NCI-H1694 (cell line): ENCODE data around the gene PSMA7.
"Not testable (repeated sequence)": the region's sequence is repeated elsewhere in the genome, so short reads cannot be mapped to it uniquely, and the experiment has no call there.

ENCODE experiments used
- DNase-seq: peaks from one replicate; lab custom pipeline; 2025; lab: John Stamatoyannopoulos, UW

Gene PSMA7

GRCh38 chr20:62119115-62119514, 24.1 kb downstream of the PSMA7 start:
- DNase-seq, result no peak

DNA sequence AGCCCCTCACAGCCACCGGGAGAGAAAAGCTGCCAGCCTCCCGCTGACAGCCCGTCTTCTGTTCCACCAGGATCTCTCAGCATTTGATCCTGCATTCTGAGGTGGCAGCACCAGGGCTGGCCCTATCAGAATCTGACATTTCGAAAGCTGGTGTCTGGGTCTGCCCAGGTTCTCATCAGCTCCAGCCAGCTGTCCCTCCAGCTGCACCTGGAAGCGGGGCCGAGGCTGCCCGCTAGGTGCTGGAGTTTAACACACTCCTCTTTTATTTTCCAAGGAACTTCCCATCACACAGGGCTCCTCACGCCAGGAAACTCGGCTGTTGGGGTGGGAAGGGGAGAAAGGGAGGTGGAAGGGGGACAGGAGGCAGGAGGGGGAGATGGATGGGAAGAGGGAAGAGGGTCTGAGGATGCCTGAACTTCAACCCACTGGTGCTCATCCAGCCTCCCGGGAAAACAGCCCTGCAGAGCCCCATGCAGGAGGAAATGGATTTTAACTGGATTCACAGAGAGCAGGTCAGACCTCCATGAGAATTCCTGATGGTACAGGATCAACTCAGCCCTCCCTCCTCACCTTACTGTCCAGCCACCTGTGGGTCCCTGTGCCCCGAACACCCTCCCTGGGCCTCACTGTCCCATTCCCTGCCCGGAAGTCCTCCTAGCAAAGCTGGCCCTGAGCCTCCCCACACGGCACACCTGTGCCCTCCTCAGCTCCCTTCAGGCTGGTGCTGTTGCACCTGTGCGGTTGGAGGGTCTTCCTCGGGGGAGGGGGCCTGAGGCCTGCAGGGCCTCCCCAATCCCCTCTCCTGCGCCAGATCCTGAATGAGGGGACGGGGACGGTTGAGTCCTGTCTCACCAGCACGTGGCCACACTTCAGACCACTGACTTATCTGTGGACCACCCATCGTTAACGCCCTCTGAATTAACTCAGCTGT, 24.8 kb downstream of the PSMA7 start:
- DNase-seq, result no peak

- no peak for DNase-seq
These were observed 25.5 kb downstream of the PSMA7 start for GRCh38 chr20:62117658-62118057.

- DNase-seq, result no peak
These were observed 25.9 kb downstream of the PSMA7 start for GRCh38 chr20:62117362-62117646.

DNA sequence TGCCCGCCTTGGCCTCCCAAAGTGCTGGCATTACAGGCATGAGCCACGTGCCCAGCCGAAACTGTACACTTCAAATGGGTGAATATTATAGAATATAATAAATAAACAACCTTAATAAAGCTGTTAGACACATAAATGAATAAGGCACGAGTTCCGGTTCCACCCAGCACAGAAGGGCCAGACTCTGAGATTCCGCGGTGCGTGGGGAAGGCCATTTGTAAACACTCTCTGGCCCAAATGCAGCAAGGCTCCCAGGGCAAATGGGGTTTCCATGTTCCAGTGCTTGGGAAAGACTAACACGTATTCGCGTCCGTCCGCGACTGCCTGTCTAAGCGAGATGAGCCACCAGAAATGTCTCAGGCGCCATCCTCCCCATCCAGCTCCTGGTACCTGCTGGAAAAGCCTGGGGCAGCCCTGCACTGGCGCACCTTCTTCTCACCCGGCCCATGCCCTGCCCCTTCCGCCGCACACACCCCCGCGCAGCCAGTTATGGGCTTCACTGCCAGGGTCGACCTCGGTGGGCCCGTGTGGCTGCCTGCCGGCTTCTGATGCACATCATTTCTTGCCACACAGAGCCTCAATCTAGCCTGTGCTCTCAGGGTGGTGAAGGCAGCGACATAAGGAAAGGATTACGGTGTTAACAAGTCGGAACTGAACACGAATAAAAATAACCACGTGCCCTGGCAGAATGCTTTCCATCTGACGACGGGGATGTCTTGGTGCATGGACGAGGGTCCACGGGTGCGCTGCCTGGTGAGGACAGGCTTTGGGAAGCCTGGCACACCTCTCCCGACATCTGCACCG, 26.4 kb downstream of the PSMA7 start:
- no peak for DNase-seq

GRCh38 chr20:62115800-62116407, 27.3 kb downstream of the PSMA7 start:
- DNase-seq, result not testable (repeated sequence)

- DNase-seq, result no peak
These were observed 28.3 kb downstream of the PSMA7 start for GRCh38 chr20:62114894-62115293.

DNA sequence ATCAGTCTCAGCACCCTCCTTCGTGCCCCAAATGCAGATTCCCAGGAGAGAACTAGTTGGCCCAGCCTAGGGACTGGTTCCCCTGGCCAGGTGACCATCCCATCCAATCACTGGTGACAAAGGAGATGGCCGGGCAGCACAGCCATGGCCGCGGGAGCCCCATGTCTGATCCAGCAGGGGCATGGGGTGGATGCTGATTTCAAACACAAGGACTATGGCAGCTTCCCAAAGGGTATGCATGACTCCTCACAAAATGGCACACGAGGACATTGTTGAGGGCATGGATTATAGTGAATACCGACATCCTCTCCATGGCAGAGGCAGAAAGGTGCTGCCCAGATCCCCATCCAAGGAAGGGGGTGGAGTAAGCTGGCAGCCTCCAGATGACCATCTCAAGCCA, 30.8 kb downstream of the PSMA7 start:
- DNase-seq, result no peak

DNA sequence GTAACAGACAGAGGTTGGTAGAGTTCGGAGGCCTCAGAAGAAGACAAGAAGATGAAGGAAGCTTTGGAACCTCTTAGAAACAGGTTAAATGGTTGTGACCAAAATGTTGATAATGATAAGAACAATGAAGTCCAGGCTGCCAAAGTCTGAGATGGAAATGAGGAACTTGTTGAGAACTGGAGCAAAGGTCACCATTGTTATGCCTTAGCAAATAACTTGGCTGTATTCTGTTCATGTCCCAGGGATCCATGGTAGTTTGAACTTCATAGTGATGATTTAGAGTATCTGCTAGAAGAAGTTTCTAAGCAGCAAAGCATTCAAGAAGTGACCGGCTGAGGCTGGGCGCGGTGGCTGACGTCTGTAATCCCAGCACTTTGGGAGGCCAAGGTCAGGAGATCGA, 32.0 kb downstream of the PSMA7 start:
- no peak for DNase-seq

DNA sequence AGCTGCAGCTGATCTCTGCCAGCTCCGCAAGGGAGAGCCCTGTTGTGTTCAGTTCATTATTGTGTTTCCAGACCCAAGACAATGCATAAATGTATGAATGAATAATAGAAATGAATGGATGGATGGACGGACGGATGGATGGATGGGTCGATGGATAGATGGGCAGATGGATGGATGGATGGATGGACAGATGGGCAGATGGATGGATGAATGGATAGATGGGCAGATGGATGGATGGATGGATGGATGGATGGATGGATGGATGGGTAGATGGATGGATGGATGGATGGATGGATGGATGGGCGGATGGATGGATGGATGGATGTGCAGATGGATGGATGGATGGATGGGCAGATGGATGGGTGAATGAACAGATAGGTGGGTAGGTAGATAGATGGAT, 37.6 kb downstream of the PSMA7 start:
- DNase-seq, result no peak

- DNase-seq, result no peak
These were observed 38.3 kb downstream of the PSMA7 start for GRCh38 chr20:62104791-62105345.

GRCh38 chr20:62104234-62104789, 38.9 kb downstream of the PSMA7 start:
- no peak for DNase-seq

- no peak for DNase-seq
These were observed 39.5 kb downstream of the PSMA7 start for GRCh38 chr20:62103508-62104233.

DNA sequence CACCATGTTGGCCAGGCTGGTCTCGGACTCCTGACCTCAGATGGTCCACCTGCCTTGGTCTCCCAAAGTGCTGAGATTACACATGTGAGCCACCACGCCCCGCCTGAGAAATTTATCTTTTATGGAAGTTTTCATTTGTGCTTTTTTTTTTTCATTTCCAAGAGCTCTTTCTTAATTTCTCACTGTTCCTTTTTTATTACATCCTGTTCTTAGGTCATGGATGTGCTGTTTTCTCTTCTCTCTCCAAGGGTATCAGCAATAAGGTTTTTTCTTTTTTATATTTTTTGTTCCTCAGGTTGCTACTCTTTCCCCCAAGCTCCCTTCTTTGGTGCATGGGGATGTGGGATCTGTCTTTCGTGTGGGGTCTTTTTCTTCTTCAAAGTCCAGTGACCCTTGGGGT, 42.1 kb downstream of the PSMA7 start:
- no peak for DNase-seq

DNA sequence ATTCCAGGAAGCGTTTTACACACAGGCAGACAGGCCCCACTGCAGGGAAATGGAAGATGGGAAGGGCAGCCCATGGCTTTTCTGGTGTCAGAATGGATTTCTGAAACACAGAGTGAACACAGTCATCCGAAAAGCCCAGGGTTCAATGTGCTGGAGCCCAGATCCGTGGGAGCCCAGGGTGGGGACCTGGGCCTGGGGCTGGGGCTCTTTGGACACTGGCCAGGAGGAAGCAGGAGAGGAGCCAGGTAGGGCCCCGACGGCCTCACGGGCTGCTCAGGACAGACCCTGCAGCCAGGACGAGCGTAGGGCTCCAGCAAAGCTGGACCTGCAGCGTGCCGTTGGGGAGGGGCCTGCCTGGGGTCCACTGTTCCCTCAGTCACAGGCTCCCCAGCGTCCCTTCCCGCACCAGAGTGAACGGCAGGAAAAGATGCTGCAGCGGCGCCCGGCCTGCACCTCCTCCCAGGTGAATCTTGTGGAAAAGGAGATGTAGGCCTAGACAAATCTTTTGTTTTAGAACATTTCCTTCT, 45.2 kb downstream of the PSMA7 start:
- DNase-seq, result no peak

- no peak for DNase-seq
These were observed 46.5 kb downstream of the PSMA7 start for GRCh38 chr20:62096421-62097380.

GRCh38 chr20:62089393-62089792, 53.8 kb downstream of the PSMA7 start:
- no peak for DNase-seq

DNA sequence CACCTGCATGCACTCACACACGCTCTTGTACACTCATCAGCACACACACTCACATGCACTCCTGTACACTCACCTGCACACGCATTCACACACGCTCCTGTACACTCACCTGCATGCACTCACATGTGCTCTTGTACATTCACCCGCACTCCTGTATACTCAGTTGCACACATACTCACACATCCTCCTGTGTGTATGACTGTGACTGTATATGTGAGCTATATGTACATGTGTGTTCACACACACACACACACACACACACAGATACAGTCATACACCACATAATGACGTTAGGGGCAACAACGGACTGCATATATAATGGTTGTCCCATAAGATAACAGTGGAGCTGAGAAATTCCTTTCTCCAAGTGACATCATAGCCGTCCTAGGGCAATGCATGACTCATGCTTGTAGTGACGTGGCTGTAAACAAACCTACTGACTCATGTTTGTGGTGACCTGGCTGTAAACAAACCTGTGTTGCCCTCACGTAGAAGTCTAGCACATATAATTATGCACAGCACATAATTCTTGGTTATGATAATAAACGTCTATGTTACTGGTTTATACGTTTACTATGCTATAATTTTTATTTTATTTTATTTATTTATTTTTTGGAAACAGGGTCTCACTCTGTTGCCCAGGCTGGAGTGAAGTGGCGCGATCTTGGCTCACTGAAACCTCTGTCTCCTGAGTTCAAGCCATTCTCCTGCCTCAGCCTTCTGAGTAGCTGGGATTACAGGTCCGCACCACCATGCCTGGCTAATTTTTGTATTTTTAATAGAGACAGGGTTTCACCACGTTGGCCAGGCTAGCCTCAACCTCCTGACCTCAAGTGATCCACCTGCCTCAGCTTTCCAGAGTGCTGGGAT, 54.7 kb downstream of the PSMA7 start:
- no peak for DNase-seq

GRCh38 chr20:62087632-62088031, 55.6 kb downstream of the PSMA7 start:
- DNase-seq, result no peak
